GM12891 (cell line): ENCODE measurements around the gene DLK1.

Experiments
- POLR2A ChIP-seq: IDR thresholded peaks from 2 replicates; pipeline ENCODE4 v1.6.1; 2011; ENCODE audit warnings: low read depth, low read length, control low read depth
- POLR2AphosphoS5 ChIP-seq: IDR thresholded peaks from 2 replicates; pipeline ENCODE4 v1.6.1; 2011; ENCODE audit warnings: low read depth, low read length, control low read depth

DNA sequence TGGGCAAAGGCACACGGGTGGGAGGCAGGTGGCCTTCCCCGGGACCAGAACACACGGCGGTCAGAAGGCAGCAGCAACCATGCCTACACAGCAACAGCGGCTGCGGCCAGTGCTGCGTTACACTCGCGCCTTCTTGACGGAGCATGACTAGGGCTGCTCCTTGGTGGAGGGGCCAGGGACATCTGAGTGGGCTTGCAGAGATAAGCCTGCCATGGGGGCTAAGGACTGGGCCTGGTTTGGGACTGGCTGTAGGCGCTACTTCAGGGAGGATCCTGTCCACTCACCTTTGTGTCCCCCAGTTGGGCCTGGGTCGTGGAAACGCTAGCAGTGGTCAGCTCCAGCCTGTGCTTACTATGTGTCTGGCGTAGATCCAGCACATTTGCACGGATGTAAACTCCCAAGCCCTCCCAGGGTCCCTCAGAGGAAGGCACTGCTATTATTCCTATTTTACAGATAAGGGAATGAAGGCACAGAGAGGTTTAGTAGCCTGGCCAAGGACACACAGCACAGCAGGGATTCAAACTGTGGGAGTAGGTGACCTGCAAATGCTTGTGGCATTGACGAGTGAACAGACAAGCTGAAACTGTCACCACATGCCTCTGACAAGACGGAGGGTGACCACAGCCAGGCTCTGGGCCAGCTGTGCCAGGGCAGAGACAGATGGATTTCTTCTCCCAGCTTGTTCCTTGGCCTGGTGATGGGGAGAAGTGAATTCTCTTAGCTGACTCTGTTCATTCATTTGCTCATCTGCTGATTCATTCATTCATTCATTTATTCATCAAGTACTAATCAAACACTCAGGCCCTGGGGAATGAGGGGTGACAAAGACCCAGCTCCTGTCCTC lies 31.9 kb upstream of the DLK1 start:
- TF ChIP-seq POLR2A = no peak
- no peak for TF ChIP-seq POLR2AphosphoS5
